ENCODE data around the gene RBMS2. TPM values are rescaled to one million over a fixed set of nuclear protein-coding genes. Genes with fewer than 3 reads are reported as not detected.

RBMS2 gene
- total RNA-seq, 1 donor from 2014 or later, result 2.7 TPM

- H3K27ac Mint-ChIP-seq, result peak overlapping the region; percentile 41
- ChIA-PET POLR2A (interaction anchor here (0.6 to 1.1 kb wide), 3 partner anchors 21 to 151 kb away, joined by 3 to 5 read pairs (median 3); no protein-coding TSS in a partner anchor), CTCF (interaction anchor here (0.6 to 4.7 kb wide), 6 partner anchors 11 to 97 kb away, joined by 3 to 25 read pairs (median 4); no protein-coding TSS in a partner anchor)
- H3K36me3 Mint-ChIP-seq (ENCODE audit: low read depth), result peaks cover 93% of the 10 kb centered on the region
- no peaks in the 10 kb centered on the region for H3K27me3 Mint-ChIP-seq
- no peak for TF ChIP-seq CTCF (IDR thresholded peaks at IDR 0.05)
- intact Hi-C loops (cut with micrococcal nuclease), result loop anchor here (1.0 kb wide), 1 partner anchor 35 kb away; no protein-coding TSS in a partner anchor
- ATAC-seq (ENCODE audit: low read depth), result peak; percentile 57
- no peaks in the 10 kb centered on the region for H3K4me1 Mint-ChIP-seq
- no peak for DNase-seq
- H3K4me3 Mint-ChIP-seq, result no peak overlapping the region
- H3K9me3 Mint-ChIP-seq, result no peaks in the 10 kb centered on the region
These were observed 79.9 kb downstream of the RBMS2 start for GRCh38 chr12:56601503-56601902.

- H3K36me3 Mint-ChIP-seq (ENCODE audit: low read depth), result peaks cover 94% of the 10 kb centered on the region
- intact Hi-C loops (cut with micrococcal nuclease), result no loop called here
- ChIA-PET CTCF (interaction anchor here (1.3 to 4.7 kb wide), 3 partner anchors 20 to 34 kb away, joined by 3 to 25 read pairs (median 4); no protein-coding TSS in a partner anchor), POLR2A (interaction anchor here (0.6 to 1.0 kb wide), 4 partner anchors 21 to 150 kb away, joined by 3 to 5 read pairs (median 4); no protein-coding TSS in a partner anchor)
- H3K27ac Mint-ChIP-seq, result no peak overlapping the region
- DNase-seq (no peak), ATAC-seq (ENCODE audit: low read depth) (no peak)
- TF ChIP-seq CTCF (IDR thresholded peaks at IDR 0.05), result no peak
- H3K4me1 Mint-ChIP-seq, result no peaks in the 10 kb centered on the region
- no peaks in the 10 kb centered on the region for H3K27me3 Mint-ChIP-seq
- no peak overlapping the region for H3K4me3 Mint-ChIP-seq
- no peaks in the 10 kb centered on the region for H3K9me3 Mint-ChIP-seq
These were observed 80.6 kb downstream of the RBMS2 start for GRCh38 chr12:56602239-56602638.

DNA sequence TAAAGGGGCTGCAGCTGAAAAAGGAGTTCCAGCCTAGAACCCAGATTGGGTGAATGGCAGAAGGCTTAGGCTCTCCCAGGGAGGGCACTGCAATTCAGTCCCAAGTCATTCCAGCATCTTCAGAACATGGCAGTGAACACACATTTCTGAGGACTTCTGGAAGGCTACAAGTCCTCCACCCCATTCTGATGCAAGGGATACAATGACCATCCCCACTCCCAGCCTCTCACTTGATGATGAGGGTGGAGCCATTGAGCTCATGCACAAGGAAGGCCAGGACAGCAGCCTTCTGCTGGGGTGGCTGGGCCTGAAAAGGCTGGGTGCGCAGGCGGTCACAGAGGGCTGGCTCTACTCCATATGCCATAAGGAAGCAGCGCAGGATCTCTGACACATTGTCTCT, 82.7 kb downstream of the RBMS2 start:
- intact Hi-C loops (cut with micrococcal nuclease), result no loop called here
- Mint-ChIP-seq H3K4me3 (no peak overlapping the region), H3K9me3 (no peaks in the 10 kb centered on the region), H3K36me3 (ENCODE audit: low read depth) (peaks cover 90% of the 10 kb centered on the region), H3K4me1 (no peaks in the 10 kb centered on the region), H3K27me3 (no peaks in the 10 kb centered on the region), H3K27ac (no peak overlapping the region)
- no peak for TF ChIP-seq CTCF (IDR thresholded peaks at IDR 0.05)
- ChIA-PET POLR2A (no interaction called here), CTCF (no interaction called here)
- ATAC-seq (ENCODE audit: low read depth), result no peak
- no peak for DNase-seq

DNA sequence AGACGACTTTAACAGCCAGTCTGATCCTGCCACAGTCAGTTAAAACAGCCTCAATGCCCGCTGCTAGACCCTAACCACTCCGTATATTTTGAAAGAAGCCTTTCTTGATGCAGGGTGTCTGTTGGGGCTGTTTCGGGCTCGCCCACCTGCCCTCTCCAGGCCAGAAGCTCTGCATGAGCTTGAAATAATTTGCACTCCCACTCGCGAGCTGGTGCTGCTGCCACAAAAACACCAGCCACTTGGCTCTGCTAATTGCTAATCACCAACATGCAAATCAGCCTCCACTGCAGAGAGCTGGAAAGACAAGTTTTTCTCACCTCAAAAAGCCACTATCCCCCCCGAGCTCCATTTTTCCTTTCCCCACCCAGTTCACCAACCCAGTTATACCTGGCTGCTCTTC, 93.0 kb downstream of the RBMS2 start:
- peaks cover 18% of the 10 kb centered on the region for H3K4me1 Mint-ChIP-seq
- H3K36me3 Mint-ChIP-seq (ENCODE audit: low read depth), result peaks cover 95% of the 10 kb centered on the region
- TF ChIP-seq CTCF (IDR thresholded peaks at IDR 0.05), result no peak
- no peak for DNase-seq
- intact Hi-C loops (cut with micrococcal nuclease), result no loop called here
- H3K4me3 Mint-ChIP-seq, result no peak overlapping the region
- no peaks in the 10 kb centered on the region for H3K27me3 Mint-ChIP-seq
- no peak for ATAC-seq (ENCODE audit: low read depth)
- peak overlapping the region; percentile 47 for H3K27ac Mint-ChIP-seq
- ChIA-PET POLR2A (interaction anchor here (0.5 to 2.8 kb wide), 3 partner anchors 13 to 22 kb away, joined by 3 to 8 read pairs (median 3); partner anchors contain the start of gene BAZ2A), CTCF (interaction anchor here (0.6 to 1.8 kb wide), 2 partner anchors 22 to 133 kb away, joined by 3 to 5 read pairs; no protein-coding TSS in a partner anchor)
- no peaks in the 10 kb centered on the region for H3K9me3 Mint-ChIP-seq

DNA sequence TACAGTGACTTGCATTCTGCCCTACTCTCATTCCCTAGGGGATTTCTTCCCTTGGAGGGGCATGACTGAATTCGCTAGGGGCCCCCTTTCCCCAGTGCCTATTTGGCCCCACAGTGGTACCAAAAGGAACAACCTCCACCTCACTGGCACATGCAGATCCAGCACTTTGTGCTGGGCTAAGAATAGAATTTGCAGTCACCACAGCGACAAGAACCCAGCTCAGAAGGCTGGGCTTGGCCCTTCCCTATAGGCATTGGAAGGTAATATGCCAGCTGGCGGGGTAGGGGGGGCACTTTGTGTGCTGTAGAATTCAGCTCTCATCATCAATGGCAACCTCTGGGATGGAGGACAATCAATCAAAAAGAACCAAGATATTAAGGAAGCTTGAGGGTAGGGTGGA, 94.6 kb downstream of the RBMS2 start:
- ATAC-seq (ENCODE audit: low read depth) (no peak), DNase-seq (no peak)
- intact Hi-C loops (cut with micrococcal nuclease), result no loop called here
- Mint-ChIP-seq H3K4me3 (no peak overlapping the region), H3K36me3 (ENCODE audit: low read depth) (peaks cover 93% of the 10 kb centered on the region), H3K27ac (peak overlapping the region; percentile 24), H3K4me1 (peaks cover 28% of the 10 kb centered on the region), H3K27me3 (no peaks in the 10 kb centered on the region), H3K9me3 (no peaks in the 10 kb centered on the region)
- ChIA-PET CTCF (interaction anchor here (1.1 kb wide), 1 partner anchor 20 kb away, joined by 5 read pairs; no protein-coding TSS in a partner anchor), POLR2A (interaction anchor here (0.6 to 1.9 kb wide), 2 partner anchors 13 to 15 kb away, joined by 5 to 8 read pairs; partner anchors contain the start of gene BAZ2A)
- no peak for TF ChIP-seq CTCF (IDR thresholded peaks at IDR 0.05)

All from activated B cell treated with CpG ODN at 0.5 μM for 24 hours (primary cell).